ENCODE results near the gene CXorf58. TPM values are rescaled to one million over a fixed set of nuclear protein-coding genes. Genes with fewer than 3 reads are reported as not detected.

The CXorf58 gene
- total and polyA plus RNA-seq, 10 donors: 0.04 to 0.92 (median 0.16) TPM; not detected in 5

DNA sequence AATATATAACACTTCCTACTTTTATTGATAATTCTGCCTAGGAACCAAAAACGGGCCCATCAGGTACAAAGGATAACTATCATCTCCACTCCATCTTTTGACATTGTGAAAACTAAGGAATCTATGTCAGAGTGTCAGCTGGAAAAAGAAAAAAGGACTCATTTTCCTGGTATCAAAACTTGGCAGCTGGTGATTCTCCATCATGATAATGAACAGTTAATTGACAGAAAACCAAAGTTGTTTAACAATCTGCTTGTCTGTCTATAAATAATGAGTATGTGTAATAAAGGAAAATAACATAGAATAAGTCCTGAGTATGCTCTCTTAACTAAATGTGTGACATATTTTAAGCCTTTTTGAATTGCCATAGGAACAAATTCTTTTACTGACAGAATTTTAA lies 31.4 kb downstream of the CXorf58 start:
- H3K27me3 ChIP-seq (replicated peaks in 1 of 7): peaks cover 0 to 3% (median 0%) of the 10 kb centered on the region in 7 donors
- intact Hi-C loops (cut with DNase I; ENCODE audit: low total_unique reads): no loop called here
- TF ChIP-seq POLR2A (IDR thresholded peaks at IDR 0.05) (no peak), POLR2AphosphoS5 (IDR thresholded peaks at IDR 0.05) (no peak)
- TF ChIP-seq, protein P1, sequence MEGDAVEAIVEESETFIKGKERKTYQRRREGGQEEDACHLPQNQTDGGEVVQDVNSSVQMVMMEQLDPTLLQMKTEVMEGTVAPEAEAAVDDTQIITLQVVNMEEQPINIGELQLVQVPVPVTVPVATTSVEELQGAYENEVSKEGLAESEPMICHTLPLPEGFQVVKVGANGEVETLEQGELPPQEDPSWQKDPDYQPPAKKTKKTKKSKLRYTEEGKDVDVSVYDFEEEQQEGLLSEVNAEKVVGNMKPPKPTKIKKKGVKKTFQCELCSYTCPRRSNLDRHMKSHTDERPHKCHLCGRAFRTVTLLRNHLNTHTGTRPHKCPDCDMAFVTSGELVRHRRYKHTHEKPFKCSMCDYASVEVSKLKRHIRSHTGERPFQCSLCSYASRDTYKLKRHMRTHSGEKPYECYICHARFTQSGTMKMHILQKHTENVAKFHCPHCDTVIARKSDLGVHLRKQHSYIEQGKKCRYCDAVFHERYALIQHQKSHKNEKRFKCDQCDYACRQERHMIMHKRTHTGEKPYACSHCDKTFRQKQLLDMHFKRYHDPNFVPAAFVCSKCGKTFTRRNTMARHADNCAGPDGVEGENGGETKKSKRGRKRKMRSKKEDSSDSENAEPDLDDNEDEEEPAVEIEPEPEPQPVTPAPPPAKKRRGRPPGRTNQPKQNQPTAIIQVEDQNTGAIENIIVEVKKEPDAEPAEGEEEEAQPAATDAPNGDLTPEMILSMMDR (IDR thresholded peaks at IDR 0.05 in 8 of 11, conservative IDR thresholded peaks at IDR 0.05 in 3 of 11): no peak
- 64 to 90% (median 79%) methylated on average over 1 of the region's 1 CpG for WGBS, 5 donors
- no peak overlapping the region for H3K27ac ChIP-seq
- no peak for DNase-seq
- H3K4me3 ChIP-seq: no peak overlapping the region
- no peaks in the 10 kb centered on the region for H3K4me1 ChIP-seq
- no peaks in the 10 kb centered on the region for H3K9me3 ChIP-seq
- no peaks in the 10 kb centered on the region for H3K36me3 ChIP-seq

DNA sequence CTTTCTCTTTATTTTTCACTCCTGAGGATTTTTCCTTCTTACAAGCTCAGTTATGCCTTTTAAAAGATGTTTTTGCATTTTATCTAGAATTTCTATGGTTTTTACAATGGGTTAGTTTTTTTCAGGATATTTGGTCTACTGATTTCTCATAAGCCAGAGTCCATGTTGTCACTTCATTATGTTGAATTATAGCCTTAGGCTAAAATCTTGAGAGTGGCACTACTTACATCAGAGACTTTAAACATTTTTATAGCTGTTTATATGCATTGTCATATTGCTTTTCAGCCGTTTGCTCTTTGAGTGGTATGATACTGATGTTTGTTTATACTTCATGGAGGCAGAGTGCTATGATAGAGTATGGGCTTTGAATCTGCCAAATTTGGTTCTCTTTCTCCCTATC lies 36.4 kb downstream of the CXorf58 start:
- H3K9me3 ChIP-seq: no peaks in the 10 kb centered on the region
- H3K36me3 ChIP-seq: no peaks in the 10 kb centered on the region
- no peaks in the 10 kb centered on the region for H3K4me1 ChIP-seq
- peaks cover 0 to 3% (median 0%) of the 10 kb centered on the region in 7 donors for H3K27me3 ChIP-seq (replicated peaks in 1 of 7)
- no peak for TF ChIP-seq POLR2A (IDR thresholded peaks at IDR 0.05)
- TF ChIP-seq, protein P1 (IDR thresholded peaks at IDR 0.05 in 8 of 11, conservative IDR thresholded peaks at IDR 0.05 in 3 of 11): no peak
- no peak for TF ChIP-seq POLR2AphosphoS5 (IDR thresholded peaks at IDR 0.05)
- DNase-seq: no peak
- H3K4me3 ChIP-seq: no peak overlapping the region
- no peak overlapping the region for H3K27ac ChIP-seq
- 54 to 77% (median 67%) methylated on average over 1 of the region's 1 CpG for WGBS, 5 donors
- intact Hi-C loops (cut with DNase I; ENCODE audit: low total_unique reads): no loop called here

DNA sequence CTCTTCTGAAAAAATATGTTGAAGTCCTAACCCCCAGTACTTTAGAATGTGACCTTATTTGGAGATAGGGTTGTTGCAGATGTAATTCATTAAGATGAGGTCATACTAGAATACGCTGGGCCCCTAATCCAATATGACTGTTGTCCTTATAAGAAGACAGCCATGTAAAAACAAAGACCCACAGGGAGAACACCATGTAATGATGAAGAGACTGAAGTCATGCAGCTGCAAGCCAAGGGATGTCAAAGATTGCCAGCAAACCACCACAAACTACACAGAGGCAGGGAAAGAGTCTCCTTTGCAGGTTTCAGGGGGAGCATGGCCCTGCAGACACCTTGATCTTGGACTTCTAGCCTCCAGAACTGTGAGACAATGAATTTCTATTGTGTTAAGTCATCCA lies 37.4 kb downstream of the CXorf58 start:
- WGBS, 5 donors: 63 to 100% (median 100%) methylated on average over 1 of the region's 1 CpG
- Histone ChIP-seq H3K4me1 (no peaks in the 10 kb centered on the region), H3K9me3 (no peaks in the 10 kb centered on the region), H3K4me3 (no peak overlapping the region), H3K36me3 (no peaks in the 10 kb centered on the region), H3K27me3 (replicated peaks in 1 of 7) (peaks cover 0 to 3% (median 0%) of the 10 kb centered on the region in 7 donors), H3K27ac (no peak overlapping the region)
- intact Hi-C loops (cut with DNase I; ENCODE audit: low total_unique reads): no loop called here
- DNase-seq: no peak
- TF ChIP-seq, protein P1 (IDR thresholded peaks at IDR 0.05 in 8 of 11, conservative IDR thresholded peaks at IDR 0.05 in 3 of 11): no peak

DNA sequence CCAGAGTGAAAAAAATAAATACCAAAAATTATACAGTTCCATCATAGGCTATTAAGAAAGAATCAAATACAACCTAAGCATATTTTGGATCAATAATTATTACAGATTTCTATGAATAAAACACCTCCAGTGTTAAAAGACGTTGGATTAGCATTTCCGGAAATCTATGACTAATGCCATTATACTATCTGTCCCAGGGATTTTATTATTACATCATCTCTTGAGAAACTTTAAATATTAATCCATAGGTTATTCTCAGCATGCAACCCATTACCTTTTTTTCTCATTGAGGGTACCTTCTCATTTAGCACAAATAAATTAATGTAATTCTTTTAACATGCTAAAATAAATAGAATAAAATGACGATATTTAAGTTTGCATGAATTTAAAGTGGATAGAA lies 44.6 kb downstream of the CXorf58 start:
- intact Hi-C loops (cut with DNase I; ENCODE audit: low total_unique reads): no loop called here
- TF ChIP-seq, protein P1 (IDR thresholded peaks at IDR 0.05 in 8 of 11, conservative IDR thresholded peaks at IDR 0.05 in 3 of 11): no peak
- TF ChIP-seq POLR2A (IDR thresholded peaks at IDR 0.05): no peak
- TF ChIP-seq POLR2AphosphoS5 (IDR thresholded peaks at IDR 0.05): no peak
- Histone ChIP-seq H3K4me3 (peak overlapping the region in 1 of 8 donors; percentile 51), H3K27ac (peak overlapping the region in 7 of 8 donors; percentile 55 to 88 (median 81)), H3K27me3 (replicated peaks in 1 of 7) (no peaks in the 10 kb centered on the region), H3K4me1 (peaks cover 0 to 18% (median 0%) of the 10 kb centered on the region in 6 donors), H3K36me3 (no peaks in the 10 kb centered on the region), H3K9me3 (no peaks in the 10 kb centered on the region)
- DNase-seq: no peak
- WGBS, 5 donors: 39 to 77% (median 59%) methylated on average over 3 of the region's 3 CpGs

Measured in spleen (tissue), 11 donors.